Psoas muscle (tissue), 8 donors: Measurements from ENCODE around the gene TGDS. TPM values are rescaled to one million over a fixed set of nuclear protein-coding genes. Genes with fewer than 3 reads are reported as not detected.

ENCODE experiments used
- ATAC-seq, 4 donors: fragments of 200-7000 bp; cut with Tn5 transposase; one replicate each; pipeline ENCODE4 v1.9.1; 2020; ENCODE audit warnings: moderate library complexity in 3 of 4, mild to moderate bottlenecking in 2 of 4
- DNase-seq, 2 donors: peaks; one replicate each; pipeline ENCODE4 v3.0.0-alpha.2; 2020
- H3K27ac ChIP-seq: fragments of 200-600 bp; one replicate; pipeline ENCODE4 v1.8.0; 2022
- H3K27me3 ChIP-seq, 3 donors: fragments of 200-600 bp in 1 of 3; one replicate each; pipeline versions ENCODE4 v1.6.1 to v1.8.0; 2013 to 2022; ENCODE audit warnings: low read length in 2 of 3, mild to moderate bottlenecking in 2 of 3, moderate library complexity in 1 of 3; ENCODE audit not compliant: insufficient read depth in 3 of 3
- H3K36me3 ChIP-seq, 2 donors: fragments of 200-600 bp in 1 of 2; one replicate each; pipeline versions ENCODE4 v1.6.1 to v1.8.0; 2013 to 2022; ENCODE audit warnings: low read depth in 1 of 2, mild to moderate bottlenecking in 1 of 2, moderate library complexity in 1 of 2; ENCODE audit not compliant: insufficient read depth in 1 of 2
- H3K4me1 ChIP-seq: fragments of 200-600 bp; one replicate; pipeline ENCODE4 v1.8.0; 2022
- H3K4me3 ChIP-seq: fragments of 200-600 bp; one replicate; pipeline ENCODE4 v1.8.0; 2022; ENCODE audit warnings: mild to moderate bottlenecking
- H3K9me3 ChIP-seq: fragments of 200-600 bp; one replicate; pipeline ENCODE4 v1.8.0; 2022
- WGBS, 3 donors: extraction: QIAGEN DNeasy Blood & Tissue Kit; methylation state at CpG; one replicate each; pipeline versions ENCODE4 v1.1.6 to v1.1.7; 2013; 5-methylcytosine and 5-hydroxymethylcytosine counted together
- intact Hi-C, 2 donors: fragments of 100-400 bp; cut with DNase I; formaldehyde crosslinking; loops; one replicate each; pipeline versions ENCODE4 v1.11.0 to v1.14.2; 2022
- polyA plus RNA-seq, 3 donors: library from polyadenylated mRNA; stranded (reverse); fragments of 200-250 nt; gene quantifications; one replicate each; pipeline ENCODE4 v1.2.3, GENCODE V29; 2013
- total RNA-seq, 4 donors: library from RNA; stranded (reverse); fragmentation: NEBNext Ultra II Directional in 2 of 4; extraction: Animal tissue kit (Norgen Biotek cat#: 25700) in 2 of 4; gene quantifications; one replicate each; pipeline versions ENCODE4 v1.2.1 to v1.2.4, GENCODE V29; 2021 to 2023
- TF ChIP-seq, protein P1 (sequence below): fragments of 200-600 bp; IDR thresholded peaks from one replicate; pipeline ENCODE4 v1.8.0; 2022; ENCODE audit warnings: antibody characterized with exemption
- donor health status: healthy with polysubstance abuse.
- donor health status: DM: no; HTN: no; CAD: no; lungs with moderate emphysema.
- donor health status: Bipolar disorder and iron deficiency.
- donor health status: healthy.
- donor health status: DM: yes; HTN: yes; CAD: no.
- donor health status: DM: no; HTN: no; CAD: no.
- donor health status: DM: no; HTN: no; CAD: no.
- donor health status: DM: yes; HTN: yes; CAD: no.

Gene TGDS
- total and polyA plus RNA-seq, 7 donors: 2.4 to 6.2 (median 3.4) TPM

- Histone ChIP-seq H3K36me3 (peaks cover 5 to 25% of the 10 kb centered on the region in 2 donors), H3K27me3 (no peaks in the 10 kb centered on the region), H3K27ac (no peak overlapping the region), H3K4me1 (no peaks in the 10 kb centered on the region), H3K9me3 (no peaks in the 10 kb centered on the region), H3K4me3 (no peak overlapping the region)
- DNase-seq (no peak), ATAC-seq (no peak)
- WGBS, 3 donors: 94 to 99% (median 94%) methylated on average over 2 of the region's 2 CpGs
- TF ChIP-seq, protein P1, sequence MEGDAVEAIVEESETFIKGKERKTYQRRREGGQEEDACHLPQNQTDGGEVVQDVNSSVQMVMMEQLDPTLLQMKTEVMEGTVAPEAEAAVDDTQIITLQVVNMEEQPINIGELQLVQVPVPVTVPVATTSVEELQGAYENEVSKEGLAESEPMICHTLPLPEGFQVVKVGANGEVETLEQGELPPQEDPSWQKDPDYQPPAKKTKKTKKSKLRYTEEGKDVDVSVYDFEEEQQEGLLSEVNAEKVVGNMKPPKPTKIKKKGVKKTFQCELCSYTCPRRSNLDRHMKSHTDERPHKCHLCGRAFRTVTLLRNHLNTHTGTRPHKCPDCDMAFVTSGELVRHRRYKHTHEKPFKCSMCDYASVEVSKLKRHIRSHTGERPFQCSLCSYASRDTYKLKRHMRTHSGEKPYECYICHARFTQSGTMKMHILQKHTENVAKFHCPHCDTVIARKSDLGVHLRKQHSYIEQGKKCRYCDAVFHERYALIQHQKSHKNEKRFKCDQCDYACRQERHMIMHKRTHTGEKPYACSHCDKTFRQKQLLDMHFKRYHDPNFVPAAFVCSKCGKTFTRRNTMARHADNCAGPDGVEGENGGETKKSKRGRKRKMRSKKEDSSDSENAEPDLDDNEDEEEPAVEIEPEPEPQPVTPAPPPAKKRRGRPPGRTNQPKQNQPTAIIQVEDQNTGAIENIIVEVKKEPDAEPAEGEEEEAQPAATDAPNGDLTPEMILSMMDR: no peak
- intact Hi-C loops: no loop called here
Measured at GRCh38 chr13:94622344-94622743, 26.4 kb upstream of the TGDS start.

- no peak overlapping the region for H3K27ac ChIP-seq
- TF ChIP-seq, protein P1: peak; percentile 36
- WGBS, 3 donors: 85 to 90% (median 86%) methylated on average over 2 of the region's 2 CpGs
- peaks cover 5 to 24% of the 10 kb centered on the region in 2 donors for H3K36me3 ChIP-seq
- DNase-seq (no peak), ATAC-seq (no peak)
- no peaks in the 10 kb centered on the region for H3K27me3 ChIP-seq
- no peak overlapping the region for H3K4me3 ChIP-seq
- H3K9me3 ChIP-seq: no peaks in the 10 kb centered on the region
- intact Hi-C loops: no loop called here
- H3K4me1 ChIP-seq: no peaks in the 10 kb centered on the region
Measured at GRCh38 chr13:94620286-94620896, 24.4 kb upstream of the TGDS start.

GRCh38 chr13:94617389-94618000 is 21.5 kb upstream of the TGDS start:
- TF ChIP-seq, protein P1: peak; percentile 66
- 60 to 61% (median 60%) methylated on average over 4 of the region's 4 CpGs for WGBS, 3 donors
- Histone ChIP-seq H3K4me3 (no peak overlapping the region), H3K27me3 (no peaks in the 10 kb centered on the region), H3K27ac (no peak overlapping the region), H3K4me1 (no peaks in the 10 kb centered on the region), H3K36me3 (peaks cover 3 to 13% of the 10 kb centered on the region in 2 donors), H3K9me3 (no peaks in the 10 kb centered on the region)
- no peak for DNase-seq
- ATAC-seq: peak in 2 of 4 donors; percentile 59 to 77
- intact Hi-C loops: loop anchor here in 1 of 2 donors (5.0 kb wide), 1 partner anchor 185 kb away; no protein-coding TSS in a partner anchor

DNA sequence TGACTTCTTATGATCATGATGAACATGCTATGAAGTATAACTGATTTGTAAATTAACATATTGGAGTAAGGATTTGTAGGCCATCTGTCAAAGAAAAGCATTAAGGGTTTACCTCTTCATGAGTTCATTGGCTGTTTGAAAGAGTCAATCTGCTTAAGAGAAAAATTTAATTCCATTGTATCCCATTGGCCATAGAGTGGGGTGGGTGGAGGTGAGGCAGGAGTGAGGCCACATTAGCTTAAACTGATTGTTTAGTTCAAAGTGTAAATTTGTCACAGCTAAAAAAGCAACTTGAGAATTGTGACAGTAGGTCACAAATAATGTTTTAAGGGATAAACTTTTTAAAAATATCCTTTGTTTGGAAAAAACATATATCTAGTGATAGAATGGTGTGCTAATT is 17.1 kb upstream of the TGDS start:
- Histone ChIP-seq H3K4me1 (no peaks in the 10 kb centered on the region), H3K9me3 (no peaks in the 10 kb centered on the region), H3K27ac (no peak overlapping the region), H3K36me3 (peaks cover 0 to 7% of the 10 kb centered on the region in 2 donors), H3K27me3 (no peaks in the 10 kb centered on the region), H3K4me3 (no peak overlapping the region)
- intact Hi-C loops: no loop called here
- DNase-seq: no peak
- no peak for ATAC-seq
- TF ChIP-seq, protein P1: no peak

GRCh38 chr13:94612050-94612449 is 16.1 kb upstream of the TGDS start:
- intact Hi-C loops: no loop called here
- peaks cover 0 to 7% of the 10 kb centered on the region in 2 donors for H3K36me3 ChIP-seq
- no peak overlapping the region for H3K27ac ChIP-seq
- no peak overlapping the region for H3K4me3 ChIP-seq
- no peaks in the 10 kb centered on the region for H3K27me3 ChIP-seq
- TF ChIP-seq, protein P1: no peak
- ATAC-seq (no peak), DNase-seq (no peak)
- H3K9me3 ChIP-seq: no peaks in the 10 kb centered on the region
- 42 to 46% (median 44%) methylated on average over 4 of the region's 4 CpGs for WGBS, 3 donors
- H3K4me1 ChIP-seq: no peaks in the 10 kb centered on the region
